HCT116 (cell line): ENCODE results near the gene HSPA12B. TPM values are rescaled to one million over a fixed set of nuclear protein-coding genes. Genes with fewer than 3 reads are reported as not detected.

Source experiments
- ATAC-seq: fragments of 200-7000 bp; cut with Tn5 transposase; 2 replicates; pipeline ENCODE4 v1.9.1; 2020; ENCODE audit warnings: mild to moderate bottlenecking, moderate library complexity
- BruUV-seq: library from RNA; stranded (reverse); fragments of 400-500 nt; replicated peaks from 2 replicates; lab custom pipeline; 2021; lab: Mats Ljungman, UMichigan
- CTCF ChIA-PET: fragments of 300-600 bp; sonication (Branson Sonifier 250); formaldehyde crosslinking; loops from one replicate; lab custom pipeline; 2021; ENCODE audit warnings: antibody characterized with exemption; lab: Charles Lee
- POLR2A ChIA-PET: fragments of 300-600, 350-600 bp; sonication (Branson Sonifier 250); formaldehyde crosslinking; loops from one replicate; lab custom pipeline; 2021; ENCODE audit warnings: antibody characterized with exemption; lab: Charles Lee
- RAD21 ChIA-PET, 2 experiments: fragments of 300-600 bp; sonication (Branson Sonifier 250); formaldehyde crosslinking; loops; one replicate each; lab custom pipeline; 2023; ENCODE audit warnings: low total read pairs in 2 of 2; ENCODE audit not compliant: uncharacterized antibody in 2 of 2, unreplicated experiment in 2 of 2, low non-redundant PET in 1 of 2; lab: Charles Lee
- DNase-seq: peaks from one replicate; pipeline ENCODE4 v3.0.0-alpha.2; 2010; ENCODE audit warnings: low read depth, low spot score
- H2AFZ ChIP-seq: fragments of 200-600 bp; shearing (Covaris generic), sonication (generic); 2 replicates; pipeline ENCODE4 v1.6.1; 2017; ENCODE audit warnings: low read depth, mixed run types, mixed read lengths, antibody characterized with exemption, low read length; ENCODE audit not compliant: poor library complexity, severe bottlenecking
- H3K27ac ChIP-seq: 2 replicates; pipeline ENCODE4 v1.5.1; 2012; ENCODE audit warnings: low read depth, low read length
- H3K27me3 ChIP-seq: fragments of 200-600 bp; sonication (generic); 2 replicates; pipeline ENCODE4 v1.6.1; 2016; ENCODE audit warnings: mixed run types, low read length, mixed read lengths; ENCODE audit not compliant: insufficient read depth
- H3K36me3 ChIP-seq, 2 experiments: fragments of 200-500 bp in 1 of 2; fragments of 200-600 bp in 1 of 2; sonication (Bioruptor generic) in 1 of 2; sonication (generic) in 1 of 2; 2 replicates each; pipeline versions ENCODE4 v1.5.1 to v1.6.1; 2014 to 2016; ENCODE audit warnings: low read length in 2 of 2, inconsistent platforms in 1 of 2, mixed read lengths in 1 of 2, mixed run types in 1 of 2; ENCODE audit not compliant: insufficient read depth in 2 of 2, control insufficient read depth in 1 of 2
- H3K4me1 ChIP-seq, 2 experiments: fragments of 200-600 bp in 1 of 2; sonication (generic) in 1 of 2; 2 replicates each; pipeline versions ENCODE4 v1.5.1 to v1.6.1; 2012 to 2017; ENCODE audit warnings: low read length in 2 of 2, inconsistent platforms in 1 of 2, mild to moderate bottlenecking in 1 of 2, mixed read lengths in 1 of 2, mixed run types in 1 of 2, moderate library complexity in 1 of 2; ENCODE audit not compliant: insufficient read depth in 2 of 2, control insufficient read depth in 1 of 2
- H3K4me2 ChIP-seq: fragments of 200-600 bp; sonication (generic); 2 replicates; pipeline ENCODE4 v1.6.1; 2017; ENCODE audit warnings: mixed run types, low read length, mixed read lengths
- H3K4me3 ChIP-seq, 2 experiments: fragments of 200-600 bp in 1 of 2; sonication (generic) in 1 of 2; replicated peaks in 1 of 2; 2 replicates each; pipeline ENCODE4 v1.5.1; 2011 to 2016; ENCODE audit warnings: low read length in 2 of 2, control low read depth in 1 of 2, low read depth in 1 of 2, mild to moderate bottlenecking in 1 of 2, mixed read lengths in 1 of 2, mixed run types in 1 of 2
- H3K79me2 ChIP-seq: fragments of 200-600 bp; sonication (generic); 2 replicates; pipeline ENCODE4 v1.6.1; 2017; ENCODE audit warnings: mild to moderate bottlenecking, mixed run types, low read length, moderate library complexity, mixed read lengths; ENCODE audit not compliant: insufficient read depth
- H3K9ac ChIP-seq: fragments of 200-600 bp; sonication (generic); 2 replicates; pipeline ENCODE4 v1.6.1; 2016; ENCODE audit warnings: low read length, mixed read lengths
- H3K9me2 ChIP-seq: fragments of 200-600 bp; sonication (generic), shearing (Covaris generic); 2 replicates; pipeline ENCODE4 v1.6.1; 2017; ENCODE audit warnings: mixed run types, mild to moderate bottlenecking, moderate library complexity; ENCODE audit not compliant: insufficient read depth
- H3K9me3 ChIP-seq, 2 experiments: fragments of 200-500 bp in 1 of 2; fragments of 200-600 bp in 1 of 2; sonication (Bioruptor generic) in 1 of 2; sonication (generic) in 1 of 2; 2 replicates each; pipeline ENCODE4 v1.6.1; 2014 to 2017; ENCODE audit warnings: low read length in 2 of 2, mixed read lengths in 2 of 2, inconsistent platforms in 1 of 2, low read depth in 1 of 2, mild to moderate bottlenecking in 1 of 2, mixed run types in 1 of 2, moderate library complexity in 1 of 2; ENCODE audit not compliant: control insufficient read depth in 1 of 2, insufficient read depth in 1 of 2
- H4K20me1 ChIP-seq: fragments of 200-600 bp; sonication (generic), shearing (Covaris generic); 2 replicates; pipeline ENCODE4 v1.6.1; 2017; ENCODE audit warnings: mixed run types, mild to moderate bottlenecking, moderate library complexity; ENCODE audit not compliant: insufficient read depth
- CBX3 ChIP-seq: IDR thresholded peaks from 2 replicates; pipeline ENCODE4 v1.6.1; 2012; ENCODE audit warnings: low read depth
- EGR1 ChIP-seq: IDR thresholded peaks from 2 replicates; pipeline ENCODE4 v1.6.1; 2012; ENCODE audit warnings: low read depth
- EZH2 ChIP-seq: fragments of 200-600 bp; sonication (generic); IDR thresholded peaks from 2 replicates; pipeline ENCODE4 v1.6.1; 2017; ENCODE audit warnings: antibody characterized with exemption, mixed run types
- EZH2phosphoT487 ChIP-seq: fragments of 200-600 bp; IDR thresholded peaks from 2 replicates; pipeline ENCODE4 v1.6.1; 2018; ENCODE audit warnings: antibody characterized with exemption, borderline replicate concordance
- JUND ChIP-seq: IDR thresholded peaks from 2 replicates; pipeline ENCODE4 v1.6.1; 2012
- POLR2A ChIP-seq: IDR thresholded peaks from 2 replicates; pipeline ENCODE4 v1.7.0; 2011; ENCODE audit warnings: borderline replicate concordance; ENCODE audit not compliant: insufficient read depth, insufficient read length; ENCODE audit errors: extremely low read depth
- POLR2AphosphoS5 ChIP-seq: IDR thresholded peaks from 2 replicates; pipeline ENCODE4 v1.6.1; 2011; ENCODE audit warnings: mild to moderate bottlenecking, low read depth, low read length, moderate library complexity
- RAD21 ChIP-seq: IDR thresholded peaks from 2 replicates; pipeline ENCODE4 v1.6.1; 2012; ENCODE audit warnings: low read depth, mild to moderate bottlenecking
- SIN3A ChIP-seq: IDR thresholded peaks from 2 replicates; pipeline ENCODE4 v1.6.1; 2012; ENCODE audit warnings: low read depth
- SRF ChIP-seq: IDR thresholded peaks from 2 replicates; pipeline ENCODE4 v1.6.1; 2012; ENCODE audit warnings: low read depth
- TCF7L2 ChIP-seq: IDR thresholded peaks from 2 replicates; pipeline ENCODE4 v1.7.0; 2011; ENCODE audit warnings: borderline replicate concordance, inconsistent platforms; ENCODE audit not compliant: insufficient read depth, insufficient read length; ENCODE audit errors: extremely low read depth
- YY1 ChIP-seq: IDR thresholded peaks from 2 replicates; pipeline ENCODE4 v1.6.1; 2011; ENCODE audit warnings: low read length, low read depth, moderate library complexity, mild to moderate bottlenecking; ENCODE audit not compliant: insufficient replicate concordance; ENCODE audit errors: extremely low read depth
- ZFX ChIP-seq: fragments of 450-650 bp; IDR thresholded peaks from 2 replicates; pipeline ENCODE4 v1.6.1; 2017
- ZNF274 ChIP-seq: fragments of 200-500 bp; sonication (Bioruptor generic); IDR thresholded peaks from 2 replicates; pipeline ENCODE4 v1.6.1; 2014; ENCODE audit warnings: mild to moderate bottlenecking, low read depth, low read length, inconsistent platforms
- intact Hi-C: fragments of 100-400 bp; cut with micrococcal nuclease; formaldehyde crosslinking; loops from 2 replicates; pipeline ENCODE4 v1.10.0; 2022
- total RNA-seq: library from RNA; stranded (reverse); gene quantifications from one replicate; pipeline ENCODE4 v1.2.1, GENCODE V29; 2021; ENCODE audit not compliant: unreplicated experiment
- TF ChIP-seq, protein P1 (sequence below): IDR thresholded peaks from 2 replicates; pipeline ENCODE4 v1.6.1; 2012
- TF ChIP-seq, protein P2 (sequence below): IDR thresholded peaks from 2 replicates; pipeline ENCODE4 v1.6.1; 2012; ENCODE audit warnings: low read depth
- TF ChIP-seq, protein P3 (sequence below), 3 experiments: fragments of 200-600 bp in 1 of 3; sonication (generic) in 1 of 3; IDR thresholded peaks in 2 of 3; conservative IDR thresholded peaks in 1 of 3; 2 replicates each; pipeline ENCODE4 v1.5.1; 2012 to 2017; ENCODE audit warnings: low read depth in 2 of 3, low read length in 2 of 3, antibody characterized with exemption in 1 of 3, borderline replicate concordance in 1 of 3, control low read depth in 1 of 3, mild to moderate bottlenecking in 1 of 3, mixed read lengths in 1 of 3, mixed run types in 1 of 3, moderate library complexity in 1 of 3; ENCODE audit not compliant: insufficient read depth in 1 of 3
- TF ChIP-seq, protein P4 (sequence below): IDR thresholded peaks from 2 replicates; pipeline ENCODE4 v1.6.1; 2011; ENCODE audit warnings: mild to moderate bottlenecking, low read length, moderate library complexity; ENCODE audit not compliant: insufficient replicate concordance; ENCODE audit errors: extremely low read depth

Gene HSPA12B
- total RNA-seq, 1 experiment from 2014 or later: not detected

DNA sequence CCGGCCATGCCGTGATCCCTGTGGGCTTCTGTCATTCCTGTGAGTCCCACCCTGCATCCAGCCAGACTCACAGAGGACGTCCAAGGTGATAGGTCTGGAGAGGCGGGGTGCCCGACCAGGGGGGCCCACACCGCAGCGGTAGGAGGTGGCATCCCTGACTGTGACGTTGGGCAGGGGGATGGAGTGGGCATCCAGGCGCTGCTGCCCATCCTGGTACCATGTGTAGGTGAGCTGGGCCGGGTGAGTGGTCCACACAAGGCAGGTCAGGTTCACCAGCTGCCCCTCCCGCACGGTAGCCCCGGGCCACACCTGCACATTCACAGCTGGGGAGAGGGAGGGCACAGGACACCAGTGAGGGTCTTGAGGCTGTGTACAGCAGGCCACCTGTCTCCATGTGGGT is 39.1 kb upstream of the HSPA12B start:
- DNase-seq: no peak
- Histone ChIP-seq H3K27me3 (no peaks in the 10 kb centered on the region), H3K27ac (no peak overlapping the region), H3K36me3 (no peaks in the 10 kb centered on the region), H3K4me3 (no peak overlapping the region), H3K9me3 (no peaks in the 10 kb centered on the region; a peak in 1 of 4 replicates), H2AFZ (no peak overlapping the region), H4K20me1 (no peaks in the 10 kb centered on the region), H3K4me2 (no peak overlapping the region), H3K9ac (no peak overlapping the region), H3K9me2 (no peaks in the 10 kb centered on the region), H3K79me2 (no peaks in the 10 kb centered on the region), H3K4me1 (no peaks in the 10 kb centered on the region)
- intact Hi-C loops: no loop called here
- ATAC-seq: no peak
- TF ChIP-seq, protein P1, sequence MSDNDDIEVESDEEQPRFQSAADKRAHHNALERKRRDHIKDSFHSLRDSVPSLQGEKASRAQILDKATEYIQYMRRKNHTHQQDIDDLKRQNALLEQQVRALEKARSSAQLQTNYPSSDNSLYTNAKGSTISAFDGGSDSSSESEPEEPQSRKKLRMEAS: no peak
- TF ChIP-seq, protein P2, sequence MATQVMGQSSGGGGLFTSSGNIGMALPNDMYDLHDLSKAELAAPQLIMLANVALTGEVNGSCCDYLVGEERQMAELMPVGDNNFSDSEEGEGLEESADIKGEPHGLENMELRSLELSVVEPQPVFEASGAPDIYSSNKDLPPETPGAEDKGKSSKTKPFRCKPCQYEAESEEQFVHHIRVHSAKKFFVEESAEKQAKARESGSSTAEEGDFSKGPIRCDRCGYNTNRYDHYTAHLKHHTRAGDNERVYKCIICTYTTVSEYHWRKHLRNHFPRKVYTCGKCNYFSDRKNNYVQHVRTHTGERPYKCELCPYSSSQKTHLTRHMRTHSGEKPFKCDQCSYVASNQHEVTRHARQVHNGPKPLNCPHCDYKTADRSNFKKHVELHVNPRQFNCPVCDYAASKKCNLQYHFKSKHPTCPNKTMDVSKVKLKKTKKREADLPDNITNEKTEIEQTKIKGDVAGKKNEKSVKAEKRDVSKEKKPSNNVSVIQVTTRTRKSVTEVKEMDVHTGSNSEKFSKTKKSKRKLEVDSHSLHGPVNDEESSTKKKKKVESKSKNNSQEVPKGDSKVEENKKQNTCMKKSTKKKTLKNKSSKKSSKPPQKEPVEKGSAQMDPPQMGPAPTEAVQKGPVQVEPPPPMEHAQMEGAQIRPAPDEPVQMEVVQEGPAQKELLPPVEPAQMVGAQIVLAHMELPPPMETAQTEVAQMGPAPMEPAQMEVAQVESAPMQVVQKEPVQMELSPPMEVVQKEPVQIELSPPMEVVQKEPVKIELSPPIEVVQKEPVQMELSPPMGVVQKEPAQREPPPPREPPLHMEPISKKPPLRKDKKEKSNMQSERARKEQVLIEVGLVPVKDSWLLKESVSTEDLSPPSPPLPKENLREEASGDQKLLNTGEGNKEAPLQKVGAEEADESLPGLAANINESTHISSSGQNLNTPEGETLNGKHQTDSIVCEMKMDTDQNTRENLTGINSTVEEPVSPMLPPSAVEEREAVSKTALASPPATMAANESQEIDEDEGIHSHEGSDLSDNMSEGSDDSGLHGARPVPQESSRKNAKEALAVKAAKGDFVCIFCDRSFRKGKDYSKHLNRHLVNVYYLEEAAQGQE: no peak
- TF ChIP-seq, protein P3, sequence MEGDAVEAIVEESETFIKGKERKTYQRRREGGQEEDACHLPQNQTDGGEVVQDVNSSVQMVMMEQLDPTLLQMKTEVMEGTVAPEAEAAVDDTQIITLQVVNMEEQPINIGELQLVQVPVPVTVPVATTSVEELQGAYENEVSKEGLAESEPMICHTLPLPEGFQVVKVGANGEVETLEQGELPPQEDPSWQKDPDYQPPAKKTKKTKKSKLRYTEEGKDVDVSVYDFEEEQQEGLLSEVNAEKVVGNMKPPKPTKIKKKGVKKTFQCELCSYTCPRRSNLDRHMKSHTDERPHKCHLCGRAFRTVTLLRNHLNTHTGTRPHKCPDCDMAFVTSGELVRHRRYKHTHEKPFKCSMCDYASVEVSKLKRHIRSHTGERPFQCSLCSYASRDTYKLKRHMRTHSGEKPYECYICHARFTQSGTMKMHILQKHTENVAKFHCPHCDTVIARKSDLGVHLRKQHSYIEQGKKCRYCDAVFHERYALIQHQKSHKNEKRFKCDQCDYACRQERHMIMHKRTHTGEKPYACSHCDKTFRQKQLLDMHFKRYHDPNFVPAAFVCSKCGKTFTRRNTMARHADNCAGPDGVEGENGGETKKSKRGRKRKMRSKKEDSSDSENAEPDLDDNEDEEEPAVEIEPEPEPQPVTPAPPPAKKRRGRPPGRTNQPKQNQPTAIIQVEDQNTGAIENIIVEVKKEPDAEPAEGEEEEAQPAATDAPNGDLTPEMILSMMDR (IDR thresholded peaks at IDR 0.05 in 2 of 3, conservative IDR thresholded peaks at IDR 0.05 in 1 of 3; ENCODE audit: borderline replicate concordance in 1 of 3, insufficient read depth in 1 of 3, low read depth in 2 of 3, low read length in 2 of 3): no peak
- TF ChIP-seq EZH2 (no peak), ZNF274 (no peak), SRF (no peak), EGR1 (no peak), JUND (no peak), EZH2phosphoT487 (no peak), POLR2A (no peak), ZFX (no peak), RAD21 (no peak), TCF7L2 (no peak), POLR2AphosphoS5 (no peak), YY1 (no peak), CBX3 (no peak), SIN3A (no peak)
- TF ChIP-seq, protein P4, sequence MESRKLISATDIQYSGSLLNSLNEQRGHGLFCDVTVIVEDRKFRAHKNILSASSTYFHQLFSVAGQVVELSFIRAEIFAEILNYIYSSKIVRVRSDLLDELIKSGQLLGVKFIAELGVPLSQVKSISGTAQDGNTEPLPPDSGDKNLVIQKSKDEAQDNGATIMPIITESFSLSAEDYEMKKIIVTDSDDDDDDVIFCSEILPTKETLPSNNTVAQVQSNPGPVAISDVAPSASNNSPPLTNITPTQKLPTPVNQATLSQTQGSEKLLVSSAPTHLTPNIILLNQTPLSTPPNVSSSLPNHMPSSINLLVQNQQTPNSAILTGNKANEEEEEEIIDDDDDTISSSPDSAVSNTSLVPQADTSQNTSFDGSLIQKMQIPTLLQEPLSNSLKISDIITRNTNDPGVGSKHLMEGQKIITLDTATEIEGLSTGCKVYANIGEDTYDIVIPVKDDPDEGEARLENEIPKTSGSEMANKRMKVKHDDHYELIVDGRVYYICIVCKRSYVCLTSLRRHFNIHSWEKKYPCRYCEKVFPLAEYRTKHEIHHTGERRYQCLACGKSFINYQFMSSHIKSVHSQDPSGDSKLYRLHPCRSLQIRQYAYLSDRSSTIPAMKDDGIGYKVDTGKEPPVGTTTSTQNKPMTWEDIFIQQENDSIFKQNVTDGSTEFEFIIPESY: no peak
- RAD21 ChIA-PET: no interaction called here
- POLR2A ChIA-PET: no interaction called here
- CTCF ChIA-PET: no interaction called here
- no TSS peak for BruUV-seq
